ENCODE results near the gene TMEM240.

DNA sequence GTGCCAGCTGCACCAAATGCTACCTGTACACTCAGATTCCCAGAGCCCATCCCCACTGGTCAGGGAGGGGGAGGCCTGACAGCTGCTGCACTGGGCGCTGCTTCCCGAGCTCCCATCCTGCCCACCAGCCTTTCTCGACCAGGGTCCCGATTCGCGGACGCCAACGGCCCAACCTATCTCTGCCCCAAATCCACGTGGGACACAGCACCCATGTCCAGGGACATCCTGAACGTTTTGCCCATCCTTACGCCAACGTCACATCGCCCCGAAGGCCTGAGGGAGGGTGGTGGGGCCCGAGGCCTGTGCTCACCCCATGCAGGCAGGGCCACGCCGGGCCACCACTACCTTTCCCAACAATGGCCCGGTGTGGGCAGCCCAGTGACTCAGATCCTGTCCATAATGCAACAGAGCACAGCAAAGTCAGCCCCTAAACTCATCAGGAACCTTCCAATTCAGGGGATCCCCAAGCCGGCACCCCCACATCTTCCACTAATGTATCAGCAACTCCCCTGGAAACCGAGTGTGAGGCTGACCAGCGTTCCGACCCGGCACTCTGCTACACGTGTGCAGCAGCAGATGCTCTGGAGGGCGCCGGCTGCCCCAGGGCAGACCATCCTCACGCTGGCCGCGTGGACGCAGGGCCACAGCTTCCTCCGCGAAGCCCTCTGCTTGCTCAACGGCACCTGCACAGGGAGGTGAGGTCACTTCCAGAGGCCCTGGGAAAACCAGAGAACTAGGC is 11.3 kb upstream of the TMEM240 start:
- TF ChIP-seq CTCF (IDR thresholded peaks at IDR 0.05) (no peak), POLR2A (IDR thresholded peaks at IDR 0.05) (no peak)

Data from tibial nerve (tissue), 3 donors.